GM21717 (cell line): ENCODE measurements around the gene CDH4.

Experiments used
- ATAC-seq: cut with Tn5 transposase; IDR thresholded peaks from one replicate; pipeline ENCODE4 v1.9.1; 2021; ENCODE audit warnings: mild to moderate bottlenecking, moderate library complexity; ENCODE audit not compliant: unreplicated experiment

Gene CDH4

GRCh38 chr20:61806314-61806713 lies 554.3 kb downstream of the CDH4 start:
- ATAC-seq = no peak

- no peak for ATAC-seq
These were observed 554.9 kb downstream of the CDH4 start for GRCh38 chr20:61806995-61807394.

GRCh38 chr20:61807471-61808160 lies 555.6 kb downstream of the CDH4 start:
- no peak for ATAC-seq

- no peak for ATAC-seq
These were observed 556.4 kb downstream of the CDH4 start for GRCh38 chr20:61808447-61808846.

GRCh38 chr20:61809006-61809770 lies 557.1 kb downstream of the CDH4 start:
- ATAC-seq = no peak

- no peak for ATAC-seq
These were observed 558.1 kb downstream of the CDH4 start for GRCh38 chr20:61810066-61810737.

- no peak for ATAC-seq
These were observed 558.7 kb downstream of the CDH4 start for GRCh38 chr20:61810738-61811135.

GRCh38 chr20:61811166-61811565 lies 559.1 kb downstream of the CDH4 start:
- ATAC-seq = no peak

GRCh38 chr20:61812121-61812844 lies 560.2 kb downstream of the CDH4 start:
- no peak for ATAC-seq

- no peak for ATAC-seq
These were observed 560.9 kb downstream of the CDH4 start for GRCh38 chr20:61812845-61813485.

- no peak for ATAC-seq
These were observed 561.7 kb downstream of the CDH4 start for GRCh38 chr20:61813791-61814190.

- no peak for ATAC-seq
These were observed 562.2 kb downstream of the CDH4 start for GRCh38 chr20:61814244-61814643.

- ATAC-seq = no peak
These were observed 562.7 kb downstream of the CDH4 start for GRCh38 chr20:61814726-61815125.

GRCh38 chr20:61815176-61815575 lies 563.1 kb downstream of the CDH4 start:
- ATAC-seq = no peak

GRCh38 chr20:61815678-61816077 lies 563.6 kb downstream of the CDH4 start:
- no peak for ATAC-seq

- ATAC-seq = no peak
These were observed 564.8 kb downstream of the CDH4 start for GRCh38 chr20:61816606-61817460.

GRCh38 chr20:61817575-61817974 lies 565.5 kb downstream of the CDH4 start:
- ATAC-seq = no peak

- no peak for ATAC-seq
These were observed 566.9 kb downstream of the CDH4 start for GRCh38 chr20:61818746-61819573.

- ATAC-seq = no peak
These were observed 567.4 kb downstream of the CDH4 start for GRCh38 chr20:61819574-61819846.
